PC-3 (cell line): ENCODE data around the gene TEKT5.

ENCODE experiments used
- CTCF ChIP-seq: fragments of 300-600 bp; sonication (generic); conservative IDR thresholded peaks from 2 replicates; pipeline ENCODE4 v1.5.1; 2017; ENCODE audit warnings: antibody characterized with exemption, low read depth, mild to moderate bottlenecking, low read length
- EZH2 ChIP-seq: fragments of 300-600 bp; sonication (generic); IDR thresholded peaks from one replicate; pipeline ENCODE4 v1.6.1; 2017; ENCODE audit warnings: antibody characterized with exemption, mild to moderate bottlenecking, low read length; ENCODE audit not compliant: unreplicated experiment
- EZH2phosphoT487 ChIP-seq: fragments of 300-600 bp; sonication (generic); IDR thresholded peaks from 2 replicates; pipeline ENCODE4 v1.6.1; 2018; ENCODE audit warnings: mild to moderate bottlenecking, antibody characterized with exemption, low read length, borderline replicate concordance

GRCh38 chr16:10613785-10614485, 80.8 kb downstream of the TEKT5 start:
- TF ChIP-seq EZH2phosphoT487 (no peak), CTCF (no peak), EZH2 (no peak)
